NB4 (cell line): ENCODE measurements around the gene PRKAR1B.

Experiments
- CTCF ChIP-seq: IDR thresholded peaks from one replicate; pipeline ENCODE4 v1.5.1; 2012; ENCODE audit warnings: low read depth, low read length
- POLR2A ChIP-seq: IDR thresholded peaks from 2 replicates; pipeline ENCODE4 v1.6.1; 2011; ENCODE audit warnings: mild to moderate bottlenecking; ENCODE audit not compliant: insufficient read length; ENCODE audit errors: extremely low read depth

DNA sequence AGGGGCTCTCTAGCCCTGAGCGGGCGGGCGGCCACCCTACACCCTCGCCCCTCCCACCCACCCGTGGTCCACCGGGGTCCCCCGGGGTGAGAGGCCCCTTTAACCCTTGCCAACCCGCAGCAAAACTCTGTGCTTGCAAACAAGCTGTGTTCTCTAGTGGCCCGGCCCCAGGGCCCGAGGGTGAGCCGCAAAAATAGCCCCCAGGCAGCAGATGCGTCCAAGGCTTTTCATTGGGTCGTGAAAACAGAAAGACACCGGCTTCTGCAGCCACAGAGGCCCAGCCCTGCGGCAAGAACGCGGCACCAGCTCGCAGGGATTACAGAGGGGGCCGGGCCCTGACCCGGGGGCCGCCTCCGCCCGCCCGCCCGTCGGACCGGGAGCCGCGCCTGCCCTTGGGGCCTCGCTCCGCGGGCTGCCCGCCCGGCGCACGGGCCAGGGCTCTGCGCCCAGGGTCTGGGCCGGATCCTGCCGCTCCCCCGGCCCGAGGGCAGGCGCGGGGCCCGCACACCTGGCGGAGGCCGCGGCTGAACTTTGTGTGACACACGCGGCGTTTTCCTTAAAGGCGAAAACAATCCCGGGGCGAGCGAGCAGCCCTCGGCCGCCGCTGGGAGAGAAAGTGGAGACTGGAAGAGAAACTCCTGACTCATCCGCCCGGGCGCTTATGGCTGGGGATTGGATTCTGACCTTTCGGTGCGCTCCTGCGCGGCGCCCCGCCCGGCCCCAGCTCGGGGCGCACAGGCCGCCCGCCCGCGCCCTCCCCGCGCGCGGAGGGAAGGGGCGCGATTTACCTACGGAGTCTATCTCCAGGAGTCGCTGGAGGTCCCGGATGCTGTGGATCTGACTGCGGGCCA lies 210.2 kb downstream of the PRKAR1B start:
- TF ChIP-seq CTCF: no peak
- TF ChIP-seq POLR2A: no peak
